ENCODE data around the gene NR2C2AP. TPM values are rescaled to one million over a fixed set of nuclear protein-coding genes. Genes with fewer than 3 reads are reported as not detected.
A peak's percentile ranks its signal among the peaks of the same experiment; 100 is the strongest.
"Not testable (repeated sequence)": the region's sequence is repeated elsewhere in the genome, so short reads cannot be mapped to it uniquely, and the experiment has no call there.

Gene NR2C2AP
- total and polyA plus RNA-seq, 4 donors = 9.8 to 21.8 (median 12.3) TPM

- no peak for ATAC-seq (ENCODE audit: low FRiP score)
- H3K4me3 ChIP-seq (ENCODE audit: low read length in 2 of 2) = no peak overlapping the region
- 87 to 89% methylated on average over 17 of the region's 17 CpGs for WGBS, 2 donors
- H3K27ac ChIP-seq (ENCODE audit: low read depth in 1 of 2, low read length in 2 of 2) = no peak overlapping the region
- intact Hi-C loops (cut with DNase I) = loop anchor here in 1 of 2 donors (5.0 kb wide), 1 partner anchor 122 kb away; no protein-coding TSS in a partner anchor
- H3K27me3 ChIP-seq (ENCODE audit: control insufficient read depth in 1 of 2, insufficient read depth in 2 of 2, low read length in 1 of 2) = no peaks in the 10 kb centered on the region
- H3K9me3 ChIP-seq (ENCODE audit: control insufficient read depth, low read length) = no peaks in the 10 kb centered on the region
- H3K4me1 ChIP-seq (ENCODE audit: control insufficient read depth in 1 of 2, insufficient read depth in 2 of 2, low read length in 2 of 2) = no peaks in the 10 kb centered on the region
- DNase-seq = no peak
- peaks cover 3 to 5% of the 10 kb centered on the region in 2 donors for H3K36me3 ChIP-seq (ENCODE audit: control insufficient read depth in 1 of 2, insufficient read depth in 2 of 2, low read length in 1 of 2)
Measured at GRCh38 chr19:19179548-19180441, 23.4 kb downstream of the NR2C2AP start.

GRCh38 chr19:19176950-19177349 is 26.3 kb downstream of the NR2C2AP start:
- intact Hi-C loops (cut with DNase I) = loop anchor here in 1 of 2 donors (5.0 kb wide), 1 partner anchor 120 kb away; no protein-coding TSS in a partner anchor

DNA sequence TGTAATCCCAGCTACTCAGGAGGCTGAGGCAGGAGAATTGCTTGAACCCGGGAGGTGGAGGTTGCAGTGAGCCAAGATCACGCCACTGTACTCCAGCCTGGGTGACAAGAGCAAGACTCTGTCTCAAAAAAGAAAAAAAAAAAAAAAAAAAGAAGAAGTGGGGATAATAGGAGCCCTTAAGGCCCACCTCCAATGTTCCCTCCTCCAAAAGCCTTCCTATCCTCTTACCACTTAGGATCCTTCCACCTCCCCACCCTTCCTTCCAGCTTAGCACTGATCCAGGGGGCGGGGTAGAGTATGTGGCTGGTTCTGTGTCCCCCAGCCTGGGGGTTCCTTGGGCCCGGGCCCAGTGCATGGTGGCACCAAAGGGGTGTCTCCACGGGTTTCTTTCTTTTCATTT is 30.0 kb downstream of the NR2C2AP start:
- DNase-seq; H3K36me3 ChIP-seq (ENCODE audit: control insufficient read depth in 1 of 2, insufficient read depth in 2 of 2, low read length in 1 of 2); ATAC-seq (ENCODE audit: low FRiP score); H3K27me3 ChIP-seq (ENCODE audit: control insufficient read depth in 1 of 2, insufficient read depth in 2 of 2, low read length in 1 of 2); H3K4me3 ChIP-seq (ENCODE audit: low read length in 2 of 2); H3K27ac ChIP-seq (ENCODE audit: low read depth in 1 of 2, low read length in 2 of 2); intact Hi-C loops (cut with DNase I); H3K9me3 ChIP-seq (ENCODE audit: control insufficient read depth, low read length); H3K4me1 ChIP-seq (ENCODE audit: control insufficient read depth in 1 of 2, insufficient read depth in 2 of 2, low read length in 2 of 2): not testable (repeated sequence)
- WGBS, 2 donors = 89 to 91% methylated on average over 5 of the region's 5 CpGs

More at GRCh38 chr19:19176950-19177349, 26.3 kb downstream of the NR2C2AP start:
- Histone ChIP-seq H3K4me1 (ENCODE audit: control insufficient read depth in 1 of 2, insufficient read depth in 2 of 2, low read length in 2 of 2) (no peaks in the 10 kb centered on the region), H3K27me3 (ENCODE audit: control insufficient read depth in 1 of 2, insufficient read depth in 2 of 2, low read length in 1 of 2) (no peaks in the 10 kb centered on the region), H3K36me3 (ENCODE audit: control insufficient read depth in 1 of 2, insufficient read depth in 2 of 2, low read length in 1 of 2) (peaks cover 2 to 3% of the 10 kb centered on the region in 2 donors), H3K27ac (ENCODE audit: low read depth in 1 of 2, low read length in 2 of 2) (no peak overlapping the region), H3K4me3 (ENCODE audit: low read length in 2 of 2) (no peak overlapping the region), H3K9me3 (ENCODE audit: control insufficient read depth, low read length) (no peaks in the 10 kb centered on the region)
- 85 to 89% methylated on average over 8 of the region's 8 CpGs for WGBS, 2 donors
- DNase-seq (no peak), ATAC-seq (ENCODE audit: low FRiP score) (no peak)

GRCh38 chr19:19171821-19172532 is 31.2 kb downstream of the NR2C2AP start:
- ATAC-seq (ENCODE audit: low FRiP score) (peak; percentile 30), DNase-seq (no peak)
- intact Hi-C loops (cut with DNase I) = no loop called here
- Histone ChIP-seq H3K4me1 (ENCODE audit: control insufficient read depth in 1 of 2, insufficient read depth in 2 of 2, low read length in 2 of 2) (no peaks in the 10 kb centered on the region), H3K36me3 (ENCODE audit: control insufficient read depth in 1 of 2, insufficient read depth in 2 of 2, low read length in 1 of 2) (no peaks in the 10 kb centered on the region), H3K4me3 (ENCODE audit: low read length in 2 of 2) (no peak overlapping the region), H3K27ac (ENCODE audit: low read depth in 1 of 2, low read length in 2 of 2) (no peak overlapping the region), H3K27me3 (ENCODE audit: control insufficient read depth in 1 of 2, insufficient read depth in 2 of 2, low read length in 1 of 2) (no peaks in the 10 kb centered on the region), H3K9me3 (ENCODE audit: control insufficient read depth, low read length) (no peaks in the 10 kb centered on the region)
- 61 to 76% methylated on average over 8 of the region's 8 CpGs for WGBS, 2 donors

- Histone ChIP-seq H3K36me3 (ENCODE audit: control insufficient read depth in 1 of 2, insufficient read depth in 2 of 2, low read length in 1 of 2) (no peaks in the 10 kb centered on the region), H3K27ac (ENCODE audit: low read depth in 1 of 2, low read length in 2 of 2) (no peak overlapping the region), H3K4me3 (ENCODE audit: low read length in 2 of 2) (no peak overlapping the region), H3K27me3 (ENCODE audit: control insufficient read depth in 1 of 2, insufficient read depth in 2 of 2, low read length in 1 of 2) (no peaks in the 10 kb centered on the region), H3K4me1 (ENCODE audit: control insufficient read depth in 1 of 2, insufficient read depth in 2 of 2, low read length in 2 of 2) (no peaks in the 10 kb centered on the region), H3K9me3 (ENCODE audit: control insufficient read depth, low read length) (no peaks in the 10 kb centered on the region)
- intact Hi-C loops (cut with DNase I) = no loop called here
- DNase-seq (no peak), ATAC-seq (ENCODE audit: low FRiP score) (no peak)
- 79 to 82% methylated on average over 6 of the region's 6 CpGs for WGBS, 2 donors
Measured at GRCh38 chr19:19170873-19171672, 32.1 kb downstream of the NR2C2AP start.

- Histone ChIP-seq H3K9me3 (ENCODE audit: control insufficient read depth, low read length) (no peaks in the 10 kb centered on the region), H3K27ac (ENCODE audit: low read depth in 1 of 2, low read length in 2 of 2) (no peak within 1 kb of the TSS), H3K36me3 (ENCODE audit: control insufficient read depth in 1 of 2, insufficient read depth in 2 of 2, low read length in 1 of 2) (no peaks in the 10 kb centered on the region), H3K4me1 (ENCODE audit: control insufficient read depth in 1 of 2, insufficient read depth in 2 of 2, low read length in 2 of 2) (no peaks in the 10 kb centered on the region), H3K4me3 (ENCODE audit: low read length in 2 of 2) (no peak within 1 kb of the TSS), H3K27me3 (ENCODE audit: control insufficient read depth in 1 of 2, insufficient read depth in 2 of 2, low read length in 1 of 2) (no peaks in the 10 kb centered on the region)
- 11 to 12% methylated on average over 56 of the region's 56 CpGs for WGBS, 2 donors
- DNase-seq = peak; percentile 77 to 90
- intact Hi-C loops (cut with DNase I) = no loop called here
- peak; percentile 84 for ATAC-seq (ENCODE audit: low FRiP score)
Measured at GRCh38 chr19:19170053-19170872, 33.0 kb downstream of the NR2C2AP start, which contains the start of gene MEF2B. MEF2B (minus strand) TSS chr19:19170263; CDS start chr19:19150735, 19,528 bp downstream.

- Histone ChIP-seq H3K36me3 (ENCODE audit: control insufficient read depth in 1 of 2, insufficient read depth in 2 of 2, low read length in 1 of 2) (no peaks in the 10 kb centered on the region), H3K9me3 (ENCODE audit: control insufficient read depth, low read length) (no peaks in the 10 kb centered on the region), H3K4me3 (ENCODE audit: low read length in 2 of 2) (no peak overlapping the region), H3K27me3 (ENCODE audit: control insufficient read depth in 1 of 2, insufficient read depth in 2 of 2, low read length in 1 of 2) (no peaks in the 10 kb centered on the region), H3K27ac (ENCODE audit: low read depth in 1 of 2, low read length in 2 of 2) (no peak overlapping the region), H3K4me1 (ENCODE audit: control insufficient read depth in 1 of 2, insufficient read depth in 2 of 2, low read length in 2 of 2) (no peaks in the 10 kb centered on the region)
- WGBS, 2 donors = 83 to 87% methylated on average over 9 of the region's 9 CpGs
- no peak for DNase-seq
- intact Hi-C loops (cut with DNase I) = no loop called here
- ATAC-seq (ENCODE audit: low FRiP score) = no peak
Measured at GRCh38 chr19:19169236-19170052, 33.8 kb downstream of the NR2C2AP start.

Data from aorta (tissue), 5 donors.